Embryonic facial prominence (tissue), 1 donor: Measurements from ENCODE around the gene CREBL2.
"Not testable (repeated sequence)": the region's sequence is repeated elsewhere in the genome, so short reads cannot be mapped to it uniquely, and the experiment has no call there.

Experiments
- DNase-seq: peaks from one replicate; pipeline ENCODE4 v3.0.0-alpha.2; 2016; ENCODE audit errors: extremely low spot score

Gene CREBL2

DNA sequence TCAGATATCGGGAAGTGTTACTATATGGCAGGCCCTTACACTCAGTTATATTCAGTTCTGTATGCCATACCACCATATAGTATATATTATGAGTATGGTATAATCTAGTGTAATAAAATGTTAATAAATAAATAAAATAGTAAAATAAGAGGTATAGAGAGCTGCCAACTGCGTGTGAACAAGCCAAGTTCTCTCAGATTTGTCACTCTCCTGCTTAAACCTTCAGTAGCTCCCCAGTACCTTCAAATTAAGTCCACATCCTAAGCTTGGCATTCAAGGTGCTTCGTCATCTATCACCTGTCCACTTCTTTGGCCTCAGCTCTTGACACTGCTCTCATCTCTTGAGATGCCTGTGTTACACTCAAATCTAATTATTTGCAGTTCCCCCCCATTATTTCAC lies 12.8 kb upstream of the CREBL2 start:
- DNase-seq, result no peak

DNA sequence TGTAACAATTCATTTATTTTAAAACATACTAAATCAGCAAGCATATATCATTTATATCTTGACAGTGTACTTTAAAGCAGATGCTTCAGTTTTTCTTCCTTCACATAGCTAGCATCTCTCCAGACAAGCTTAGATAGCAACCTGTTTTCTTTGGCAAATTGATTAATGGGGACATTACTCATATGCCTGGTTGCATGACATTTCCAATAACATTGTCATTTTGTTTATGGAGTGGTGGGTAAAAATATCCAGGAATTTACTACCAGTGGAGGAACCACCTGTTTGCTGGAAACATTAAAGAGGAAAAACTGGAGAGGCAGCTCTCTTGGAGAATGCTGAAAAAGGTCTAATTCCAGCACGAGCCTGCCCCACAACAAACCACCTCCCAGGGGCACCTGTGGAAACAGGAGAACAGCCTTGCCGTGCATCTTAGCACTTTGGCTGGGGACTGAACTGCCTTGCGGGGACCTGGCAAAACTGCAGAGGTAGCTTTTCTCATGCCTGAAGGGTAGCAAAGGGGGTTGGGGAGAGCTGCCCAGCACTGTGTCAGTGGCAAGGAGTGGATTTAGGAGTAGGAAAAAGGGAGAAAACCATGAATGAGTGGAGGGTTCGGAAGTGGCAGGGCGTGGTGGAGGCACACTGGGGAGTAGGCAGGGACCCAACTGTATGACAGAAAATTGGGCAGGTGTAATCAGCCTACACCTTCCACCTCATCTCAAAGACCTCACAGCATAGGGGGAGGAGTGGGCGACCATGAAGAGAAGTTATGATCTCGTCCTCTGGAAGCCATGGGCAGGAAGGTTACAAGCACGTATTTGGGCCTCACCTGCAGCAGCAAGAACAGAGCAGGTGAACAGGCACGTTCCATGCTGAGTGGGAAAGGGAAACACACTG lies 11.7 kb upstream of the CREBL2 start:
- DNase-seq, result no peak

DNA sequence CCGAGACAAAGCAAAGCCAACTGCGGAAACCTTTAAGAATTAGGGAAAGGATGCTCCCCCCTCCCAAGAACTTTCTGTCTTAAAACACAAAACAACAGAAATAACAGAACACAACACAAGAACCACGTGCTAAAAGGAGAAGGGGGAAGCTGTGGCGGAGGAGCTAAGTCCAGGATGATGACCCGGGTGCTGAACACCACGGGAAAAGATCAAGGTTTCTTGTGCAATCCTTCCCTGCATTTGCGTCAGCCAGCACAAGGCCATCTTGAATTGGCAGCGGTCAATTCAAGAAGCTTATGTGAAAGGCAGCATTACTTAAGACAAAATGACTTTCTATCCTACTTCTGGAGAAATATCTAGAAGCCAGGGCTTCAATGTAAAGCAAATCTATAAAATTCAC lies 11.0 kb upstream of the CREBL2 start:
- no peak for DNase-seq

DNA sequence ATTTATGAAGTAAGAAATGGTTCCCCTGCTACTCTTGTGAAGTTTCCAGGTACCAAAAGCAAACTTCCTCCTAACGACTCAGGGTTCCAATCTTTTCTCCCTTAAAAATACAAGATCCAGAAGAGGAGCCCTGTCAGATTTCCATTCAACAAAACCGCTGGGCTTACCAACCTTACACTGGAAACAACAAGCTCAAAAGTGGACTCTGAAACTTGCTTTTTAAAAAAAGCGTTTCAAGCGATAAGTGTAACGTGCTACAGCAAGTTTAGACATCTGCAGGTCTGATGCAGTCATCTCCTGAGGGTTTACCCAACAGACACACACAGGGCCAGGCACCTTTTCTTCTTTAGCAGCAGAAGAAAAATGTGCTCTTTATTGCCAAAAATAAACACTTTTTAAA lies 6.9 kb upstream of the CREBL2 start:
- no peak for DNase-seq

DNA sequence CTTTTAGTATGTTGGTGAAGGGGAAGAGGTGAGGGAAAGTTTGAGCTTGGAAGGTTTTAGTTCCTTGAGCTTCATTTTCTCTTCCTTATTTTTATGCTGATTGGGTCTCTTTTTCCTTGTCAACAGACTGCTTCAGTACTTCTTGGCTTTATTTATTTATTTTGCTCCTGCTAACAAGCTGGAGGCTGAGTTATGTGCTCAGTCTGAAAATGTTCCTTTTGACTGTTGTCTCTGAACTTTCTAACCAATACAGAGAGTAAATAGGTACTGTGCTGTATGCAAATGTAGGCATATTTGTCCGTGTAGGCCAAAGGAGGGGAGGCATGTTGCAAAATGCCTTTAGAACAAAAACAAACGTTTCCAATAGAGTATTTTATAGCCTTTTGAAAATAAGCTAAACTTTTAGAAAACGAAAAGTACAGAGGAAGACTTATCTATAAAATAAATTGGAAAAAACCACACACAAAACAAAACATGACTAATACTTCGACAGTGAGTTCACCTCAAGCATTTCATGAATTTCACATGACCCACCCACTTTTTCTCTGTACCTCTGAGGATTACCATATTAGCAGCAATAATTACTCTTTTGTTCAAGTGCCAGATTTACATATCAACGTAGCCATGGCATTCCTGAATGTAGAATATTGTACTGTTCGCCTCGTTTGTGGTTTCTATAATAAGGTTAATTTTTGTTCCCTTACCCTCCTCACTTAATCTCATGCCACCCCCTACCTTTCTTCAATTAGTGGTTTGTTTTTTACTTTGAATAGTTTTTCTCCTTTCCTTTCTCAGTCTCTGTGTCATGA lies 4.7 kb upstream of the CREBL2 start:
- no peak for DNase-seq

DNA sequence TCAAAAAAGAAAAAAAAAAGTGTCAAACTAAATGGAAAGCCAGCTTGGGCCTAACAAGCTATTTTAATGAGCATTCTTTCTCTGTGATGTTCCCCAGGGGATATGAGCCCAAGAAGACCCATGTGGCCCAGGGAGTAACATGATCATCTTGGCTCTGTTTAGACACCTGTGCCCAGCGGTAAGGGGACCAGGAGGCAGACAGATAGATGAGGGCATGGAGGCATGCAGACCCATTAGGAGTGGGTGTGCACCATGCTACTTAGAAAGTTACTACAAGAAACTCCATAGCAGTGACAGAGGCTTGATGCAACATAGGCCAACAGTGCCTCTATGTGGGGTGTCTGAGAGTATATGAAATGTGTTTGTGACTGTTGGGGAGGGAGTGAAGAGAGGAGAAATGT lies 3.1 kb upstream of the CREBL2 start:
- DNase-seq, result no peak

DNA sequence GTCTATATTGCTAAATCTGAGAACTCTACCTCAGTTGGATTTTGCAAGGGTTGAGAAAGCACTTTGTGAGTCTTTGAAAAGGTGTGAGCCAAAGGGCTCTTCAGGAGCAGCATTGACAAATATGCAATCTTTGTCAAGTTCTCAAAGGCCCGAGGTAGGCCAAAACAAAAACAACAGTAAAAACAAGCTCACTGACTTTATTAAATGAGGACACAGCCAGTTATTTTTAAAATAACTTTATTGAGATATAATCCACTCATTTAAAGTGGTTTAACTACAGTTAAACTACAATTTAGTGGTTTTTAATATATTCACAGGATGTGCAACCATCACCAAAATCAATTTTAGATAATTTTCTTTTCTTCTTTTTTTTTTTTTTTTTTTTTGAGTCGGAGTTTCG lies 2.0 kb upstream of the CREBL2 start:
- DNase-seq, result no peak

DNA sequence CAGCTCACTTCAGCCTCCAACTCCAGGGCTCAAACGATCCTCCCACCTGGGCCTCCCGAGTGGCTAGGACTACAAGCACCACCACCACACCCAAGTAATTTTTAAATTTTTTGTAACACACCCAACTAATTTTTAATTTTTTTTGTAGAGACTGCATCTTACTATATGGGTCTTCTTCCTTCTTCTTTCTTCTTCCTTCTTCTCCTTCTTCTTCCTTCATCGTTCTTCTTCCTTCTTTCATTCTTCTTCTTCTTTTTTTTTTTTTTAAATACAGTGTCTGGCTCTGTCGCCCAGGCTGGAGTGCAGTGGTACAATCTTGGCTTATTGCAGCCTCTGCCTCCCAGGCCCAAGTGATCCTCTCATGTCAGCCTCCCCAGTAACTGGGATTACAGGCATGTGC lies 965 bp upstream of the CREBL2 start:
- no peak for DNase-seq

DNA sequence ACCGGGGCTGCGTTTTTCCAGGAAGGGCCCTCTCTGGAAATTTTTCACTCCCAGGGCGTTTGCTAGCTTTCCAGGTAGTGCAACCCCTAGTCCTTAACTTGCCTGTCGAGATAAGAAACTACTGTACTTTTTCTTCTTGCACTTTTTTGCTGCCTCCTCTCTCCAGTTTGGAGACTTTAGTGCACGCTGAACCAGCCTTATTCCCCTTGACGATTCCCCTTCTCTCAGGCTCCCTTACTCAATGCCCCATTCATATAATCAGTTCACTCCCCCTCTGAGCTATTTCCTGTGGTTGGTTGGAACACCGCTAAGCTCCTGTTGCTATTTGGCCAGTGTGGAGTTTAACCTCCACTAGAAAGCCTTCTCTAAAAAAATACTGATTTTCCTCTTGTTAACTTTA lies 682 bp downstream of the CREBL2 start:
- DNase-seq, result peak; percentile 7

DNA sequence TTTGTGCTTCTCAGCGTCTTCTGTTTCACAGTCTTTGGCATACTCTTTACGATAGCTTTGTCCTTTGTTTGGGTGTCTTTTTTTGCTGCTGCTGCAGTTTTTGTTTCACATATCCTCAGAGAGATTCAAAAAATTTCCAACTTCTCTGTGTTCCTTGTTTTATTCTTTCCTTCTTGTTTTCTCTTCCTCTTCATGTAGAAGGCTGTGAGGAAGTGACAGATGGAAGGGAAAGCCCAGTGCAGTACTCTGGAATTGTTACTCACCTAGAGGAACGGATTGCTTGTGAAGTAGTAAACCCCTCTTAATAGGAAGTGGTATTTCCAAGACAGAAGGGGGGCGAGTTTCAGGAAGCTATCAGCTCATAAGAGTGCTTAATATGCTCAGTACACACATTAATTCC lies 1.7 kb downstream of the CREBL2 start:
- DNase-seq, result no peak

DNA sequence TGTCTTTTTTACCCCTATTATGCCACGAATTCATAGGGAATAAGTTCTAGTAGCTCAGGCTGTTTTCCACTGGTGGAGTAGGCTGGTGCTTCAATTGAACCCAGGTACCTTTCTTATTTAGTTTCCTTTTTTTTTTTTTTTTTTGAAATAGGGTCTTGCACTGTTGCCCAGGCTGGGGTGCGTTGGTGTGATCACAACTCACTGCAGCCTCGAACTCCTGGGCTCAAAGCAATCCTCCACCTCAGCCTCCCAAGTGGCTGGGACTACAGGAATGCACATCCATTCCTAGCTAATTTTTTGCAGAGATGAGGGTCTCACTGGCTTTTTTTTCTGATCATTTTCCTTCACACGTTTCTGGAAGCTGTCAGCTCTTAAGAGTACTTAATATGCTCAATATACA lies 2.7 kb downstream of the CREBL2 start:
- DNase-seq, result no peak

DNA sequence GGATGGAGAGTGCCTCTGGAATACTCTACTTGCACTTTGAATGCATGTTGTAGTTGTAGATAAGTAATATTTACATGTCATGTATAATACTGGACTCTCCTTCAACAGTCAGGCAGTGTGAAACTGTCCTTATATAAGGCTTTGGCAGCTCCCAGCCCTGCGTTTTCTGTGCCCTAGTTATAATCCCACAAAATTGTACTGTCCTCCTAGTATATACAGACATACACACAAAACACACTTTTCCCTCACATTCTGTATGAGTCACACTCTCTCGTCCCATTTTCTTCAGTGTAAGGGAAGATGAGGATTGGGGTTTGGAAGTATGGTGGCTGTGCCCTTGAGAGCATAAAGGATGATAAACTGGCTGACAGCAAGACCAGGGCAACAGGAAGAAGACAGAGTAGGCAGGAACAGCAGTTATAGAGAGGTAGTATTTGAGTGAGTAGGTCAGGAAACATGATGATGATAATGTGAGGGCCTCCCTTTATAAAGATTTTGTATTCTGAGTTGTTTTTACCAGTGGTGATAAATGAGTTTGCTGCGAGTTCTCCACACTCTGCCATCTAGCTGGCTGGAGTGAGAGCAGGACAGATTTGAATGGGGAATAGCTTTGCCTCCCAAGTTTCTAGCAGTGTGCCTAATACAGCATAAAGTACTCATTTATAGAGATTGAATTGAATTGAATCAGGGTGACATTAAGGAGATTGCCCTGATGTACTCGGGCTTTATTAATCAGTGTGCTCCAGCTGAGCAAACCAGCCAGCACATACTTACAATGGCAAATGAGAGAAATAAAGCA lies 5.0 kb downstream of the CREBL2 start:
- DNase-seq, result no peak

DNA sequence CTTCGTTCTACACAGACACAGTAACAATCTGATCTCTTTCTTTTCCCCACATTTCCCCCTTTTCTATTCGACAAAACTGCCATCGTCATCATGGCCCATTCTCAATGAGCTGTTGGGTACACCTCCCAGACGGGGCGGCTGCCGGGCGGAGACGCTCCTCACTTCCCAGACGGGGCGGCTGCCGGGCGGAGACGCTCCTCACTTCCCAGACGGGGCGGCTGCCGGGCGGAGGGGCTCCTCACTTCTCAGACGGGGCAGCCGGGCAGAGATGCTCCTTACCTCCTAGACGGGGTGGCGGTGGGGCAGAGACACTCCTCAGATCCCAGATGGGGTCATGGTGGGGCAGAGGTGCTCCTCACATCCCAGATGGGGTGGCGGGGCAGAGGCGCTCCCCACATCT lies 6.4 kb downstream of the CREBL2 start:
- not testable (repeated sequence) for DNase-seq

DNA sequence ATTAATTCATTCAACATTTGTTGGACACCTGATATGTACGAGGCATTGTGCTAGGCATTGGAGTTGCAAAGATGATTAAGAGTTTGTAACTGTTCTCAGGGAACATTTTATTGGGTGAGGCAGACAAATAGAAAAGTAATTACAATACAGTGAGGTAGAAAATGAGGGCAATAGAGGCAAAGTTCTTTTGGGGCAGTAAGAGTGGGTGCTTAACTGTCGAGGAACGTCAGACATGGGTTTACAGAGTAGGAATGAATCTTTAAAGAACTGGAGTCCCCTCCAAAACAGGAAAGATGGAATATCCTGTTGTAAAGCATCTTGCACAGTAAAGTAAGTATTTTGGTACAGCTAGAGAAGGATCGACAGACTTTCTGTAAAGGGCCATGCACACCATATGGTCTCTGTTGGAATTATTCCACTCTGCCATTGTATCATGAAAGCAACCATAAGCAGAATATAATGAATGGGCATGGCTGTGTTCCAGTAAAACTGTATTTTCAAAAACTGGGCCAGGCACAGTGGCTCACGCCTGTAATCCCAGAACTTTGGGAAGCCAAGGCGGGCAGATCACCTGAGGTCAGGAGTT lies 9.1 kb downstream of the CREBL2 start:
- DNase-seq, result no peak

DNA sequence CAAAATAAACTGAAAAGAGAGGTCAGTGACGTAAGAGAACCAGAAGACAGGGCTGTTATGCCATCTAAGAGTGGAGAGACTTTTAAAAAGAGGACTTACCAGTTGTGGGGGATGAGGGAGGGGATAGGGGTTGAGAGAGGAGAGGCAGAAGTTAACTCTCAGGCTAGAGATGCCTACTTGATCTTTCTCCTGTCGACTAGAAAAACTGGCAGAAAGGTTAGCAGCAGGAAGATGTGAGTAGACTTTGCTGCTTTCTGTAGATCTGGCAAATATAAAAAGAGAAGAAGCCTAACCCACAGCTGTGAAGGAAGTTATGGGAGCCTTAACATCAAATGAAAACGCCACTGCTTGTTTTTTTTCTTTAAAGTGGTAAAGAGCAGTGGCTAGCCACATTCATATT lies 10.7 kb downstream of the CREBL2 start:
- no peak for DNase-seq

DNA sequence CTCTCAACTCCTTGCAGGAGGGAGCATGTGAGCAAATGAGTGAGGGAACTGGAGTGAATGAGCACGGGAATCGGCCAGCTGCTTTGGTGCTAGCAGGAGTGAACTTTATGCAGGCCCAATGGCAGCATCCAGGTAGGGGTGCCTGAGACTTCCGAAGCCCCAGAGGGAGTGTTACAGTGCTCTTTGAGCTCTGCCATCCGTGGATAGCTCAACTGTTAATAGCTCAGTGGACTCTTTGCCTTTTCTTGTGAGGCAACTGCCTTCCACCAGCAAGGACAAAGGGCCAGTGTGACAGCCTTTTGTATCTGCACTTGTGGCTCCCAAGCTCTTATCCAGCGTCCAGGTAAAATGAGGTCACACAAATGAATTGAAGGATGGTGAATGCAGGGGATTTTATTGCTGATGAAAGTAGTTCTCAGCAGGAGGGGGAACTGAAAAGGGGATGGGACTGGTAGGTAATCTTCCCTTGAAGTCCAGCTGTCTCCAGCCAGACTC lies 12.9 kb downstream of the CREBL2 start:
- no peak for DNase-seq

DNA sequence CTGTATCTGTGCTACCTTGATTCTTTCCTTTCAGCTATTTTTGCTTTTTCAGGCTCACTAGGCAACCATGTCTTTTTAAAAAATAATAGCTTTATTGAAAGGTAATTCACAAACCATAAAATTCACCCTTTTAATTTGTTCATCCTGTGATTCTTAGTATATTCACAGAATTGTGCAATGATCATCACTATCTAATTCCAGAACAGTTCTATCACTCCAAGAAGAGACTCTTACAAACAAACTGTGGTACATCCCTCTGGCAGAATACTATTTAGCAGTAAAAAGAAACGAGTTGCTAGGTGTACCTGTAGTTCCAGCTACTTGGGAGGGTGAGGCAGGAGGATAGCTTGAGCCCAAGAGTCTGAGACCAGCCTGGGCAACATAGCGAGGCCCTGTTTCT lies 14.8 kb downstream of the CREBL2 start:
- no peak for DNase-seq

DNA sequence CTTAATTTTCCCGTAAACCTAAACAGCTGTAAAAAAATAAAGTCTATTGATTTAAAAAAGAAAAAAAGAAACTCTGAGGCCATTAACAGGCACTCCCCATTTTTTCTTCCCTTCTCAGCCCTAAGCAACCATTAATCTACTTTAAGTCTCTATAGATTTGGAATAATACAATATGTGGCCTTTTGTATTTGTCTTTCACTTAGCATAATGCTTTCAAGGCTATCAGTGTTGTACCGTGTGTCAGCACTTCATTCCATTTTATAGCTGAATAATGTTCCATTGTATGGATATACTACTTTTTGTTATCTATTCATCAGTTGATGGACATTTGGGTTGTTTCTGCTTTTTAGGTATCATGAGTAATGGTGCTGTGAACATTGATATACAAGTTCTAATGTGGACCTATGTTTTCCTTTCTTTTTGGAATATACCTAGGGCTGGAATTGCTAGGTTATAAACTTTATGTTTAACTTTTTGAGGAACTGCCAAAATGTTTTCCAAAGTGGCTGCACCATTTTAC lies 15.7 kb downstream of the CREBL2 start:
- DNase-seq, result no peak

DNA sequence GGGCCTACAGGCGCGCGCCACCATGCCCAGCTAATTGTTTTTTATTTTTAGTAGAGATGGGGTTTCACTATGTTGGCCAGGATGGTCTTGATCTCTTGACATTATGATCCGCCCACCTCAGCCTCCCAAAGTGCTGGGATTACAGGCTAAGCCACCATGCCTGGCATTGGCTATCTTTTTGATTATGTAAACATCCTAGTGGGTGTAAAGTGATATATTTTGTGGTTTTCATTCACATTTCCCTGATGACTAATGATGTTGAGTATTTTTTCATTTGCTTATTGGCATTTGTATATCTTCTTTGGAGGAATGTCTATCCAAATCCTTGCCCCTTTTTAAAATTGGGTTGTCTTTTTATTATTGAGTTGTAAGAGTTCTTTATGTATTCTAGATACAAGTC lies 16.3 kb downstream of the CREBL2 start:
- DNase-seq, result no peak

DNA sequence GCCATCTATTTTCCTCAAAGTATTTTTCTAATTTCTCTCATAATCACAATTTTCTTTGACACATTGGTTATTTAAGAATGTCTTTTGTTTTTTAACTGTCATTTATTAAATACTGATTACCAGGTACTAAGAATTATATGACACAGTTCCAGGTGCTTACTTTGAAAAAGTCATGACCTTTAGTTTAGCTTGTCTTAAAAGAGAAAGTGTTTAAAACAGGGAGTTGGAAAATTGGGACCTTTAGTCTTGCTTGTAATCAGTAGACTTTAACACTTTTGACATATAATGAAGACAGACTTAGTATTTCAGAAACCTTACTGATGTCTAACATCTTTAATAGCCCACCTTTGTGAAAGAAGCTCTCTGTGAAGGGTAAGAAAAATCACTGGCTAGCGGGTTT lies 19.2 kb downstream of the CREBL2 start:
- no peak for DNase-seq

DNA sequence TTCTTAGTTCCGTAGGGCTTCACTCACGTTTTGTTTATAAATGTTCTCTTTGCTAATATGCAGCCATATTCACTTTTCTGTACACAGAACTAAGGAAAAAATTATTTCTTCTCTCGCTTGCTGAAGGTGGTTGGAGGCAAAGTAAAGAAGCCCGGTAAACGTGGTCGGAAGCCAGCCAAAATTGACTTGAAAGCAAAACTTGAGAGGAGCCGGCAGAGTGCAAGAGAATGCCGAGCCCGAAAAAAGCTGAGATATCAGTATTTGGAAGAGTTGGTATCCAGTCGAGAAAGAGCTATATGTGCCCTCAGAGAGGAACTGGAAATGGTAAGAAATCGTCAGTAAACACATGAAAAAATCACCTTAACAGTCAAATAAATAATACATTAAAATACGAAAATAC lies 24.0 kb downstream of the CREBL2 start:
- no peak for DNase-seq

DNA sequence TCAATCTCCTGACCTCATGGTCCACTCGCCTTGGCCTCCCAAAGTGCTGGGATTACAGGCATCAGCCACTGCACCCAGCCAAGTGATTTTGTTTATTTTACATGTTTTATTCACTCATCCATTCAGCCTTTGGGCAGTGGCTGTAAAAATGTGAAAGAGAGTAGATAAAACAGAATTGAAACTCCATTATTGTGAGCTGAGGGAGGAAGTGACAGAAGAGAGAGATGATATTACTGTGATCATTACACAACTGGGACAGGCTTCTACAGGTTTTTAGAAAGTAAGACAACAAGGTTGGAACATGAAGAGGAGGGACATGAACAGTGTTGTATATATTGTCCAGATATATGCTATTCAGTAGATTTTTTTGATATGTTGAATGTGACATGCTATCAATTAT lies 25.0 kb downstream of the CREBL2 start:
- DNase-seq, result no peak
